ENCODE measurements around the gene CNTN5.

CNTN5 gene

DNA sequence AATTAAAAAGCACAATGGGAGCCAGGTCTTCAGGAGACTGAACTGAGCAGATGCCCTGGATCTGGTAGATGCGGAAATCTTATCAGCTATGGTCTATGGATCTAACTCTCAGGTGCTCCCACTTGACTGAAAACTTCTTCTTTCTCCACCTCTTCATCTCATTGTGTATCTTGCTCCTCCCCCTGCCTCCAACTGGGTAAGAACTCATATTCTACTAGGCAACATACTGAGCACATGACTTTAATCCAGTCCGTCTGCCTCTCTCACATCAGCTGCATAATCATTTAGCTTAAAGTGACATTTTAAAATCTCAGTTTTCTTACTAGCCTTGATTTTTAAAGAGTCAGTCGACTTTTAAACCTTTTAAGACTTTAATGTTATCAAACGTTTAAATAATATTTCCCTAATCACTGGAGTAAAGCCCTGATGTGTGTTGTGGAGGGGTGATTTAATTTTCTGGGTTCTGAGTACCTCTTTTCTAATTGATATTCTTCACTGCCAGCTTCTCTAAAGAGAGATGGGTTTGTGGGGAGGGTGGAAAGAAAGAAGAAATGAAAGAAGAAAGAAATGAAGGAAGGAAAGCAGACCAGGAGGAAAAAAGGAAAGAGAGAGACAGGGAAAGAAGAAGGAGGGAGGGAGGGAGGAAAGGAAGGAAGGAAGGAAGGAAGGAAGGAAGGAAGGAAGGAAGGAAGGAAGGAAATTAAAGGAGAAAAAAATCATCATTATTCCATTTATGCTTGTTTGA lies 1073.5 kb downstream of the CNTN5 start:
- H3K36me3 ChIP-seq (ENCODE audit: control insufficient read depth, insufficient read depth, low read length), result no peaks in the 10 kb centered on the region
- no peaks in the 10 kb centered on the region for H3K9me3 ChIP-seq (ENCODE audit: control insufficient read depth, low read length)
- no peak overlapping the region for H3K9ac ChIP-seq (ENCODE audit: low read length)
- H3K27me3 ChIP-seq (ENCODE audit: control insufficient read depth, insufficient read depth, low read length), result no peaks in the 10 kb centered on the region
- no peaks in the 10 kb centered on the region for H3K4me1 ChIP-seq (ENCODE audit: control insufficient read depth, insufficient read depth, low read length)
- no peak overlapping the region for H3K4me3 ChIP-seq (ENCODE audit: low read length)

DNA sequence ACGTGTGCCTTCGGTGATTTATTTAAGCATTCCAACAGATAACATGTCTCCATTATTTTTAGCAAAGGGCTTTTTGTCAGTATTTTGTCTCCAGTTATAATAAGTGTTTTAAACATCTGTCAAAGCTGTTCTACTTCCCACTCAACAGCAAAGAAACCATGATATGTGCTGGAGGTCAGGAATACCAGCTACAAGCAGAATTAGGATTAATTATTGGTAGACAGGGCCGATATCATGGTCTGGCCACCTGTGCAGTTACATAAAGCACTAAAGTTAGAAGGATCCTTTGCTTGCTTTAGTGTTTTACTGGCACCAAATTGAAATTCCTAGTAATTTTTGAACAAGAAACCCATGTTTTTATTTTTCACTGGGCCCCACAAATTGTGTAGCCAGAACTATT lies 1075.1 kb downstream of the CNTN5 start:
- Histone ChIP-seq H3K9ac (ENCODE audit: low read length) (no peak overlapping the region), H3K36me3 (ENCODE audit: control insufficient read depth, insufficient read depth, low read length) (no peaks in the 10 kb centered on the region), H3K27me3 (ENCODE audit: control insufficient read depth, insufficient read depth, low read length) (no peaks in the 10 kb centered on the region), H3K4me1 (ENCODE audit: control insufficient read depth, insufficient read depth, low read length) (no peaks in the 10 kb centered on the region), H3K4me3 (ENCODE audit: low read length) (no peak overlapping the region), H3K9me3 (ENCODE audit: control insufficient read depth, low read length) (no peaks in the 10 kb centered on the region)

GRCh38 chr11:100098560-100098959 lies 1077.8 kb downstream of the CNTN5 start:
- Histone ChIP-seq H3K4me3 (ENCODE audit: low read length) (no peak overlapping the region), H3K4me1 (ENCODE audit: control insufficient read depth, insufficient read depth, low read length) (no peaks in the 10 kb centered on the region), H3K36me3 (ENCODE audit: control insufficient read depth, insufficient read depth, low read length) (no peaks in the 10 kb centered on the region), H3K9ac (ENCODE audit: low read length) (no peak overlapping the region), H3K27me3 (ENCODE audit: control insufficient read depth, insufficient read depth, low read length) (no peaks in the 10 kb centered on the region), H3K9me3 (ENCODE audit: control insufficient read depth, low read length) (no peaks in the 10 kb centered on the region)

DNA sequence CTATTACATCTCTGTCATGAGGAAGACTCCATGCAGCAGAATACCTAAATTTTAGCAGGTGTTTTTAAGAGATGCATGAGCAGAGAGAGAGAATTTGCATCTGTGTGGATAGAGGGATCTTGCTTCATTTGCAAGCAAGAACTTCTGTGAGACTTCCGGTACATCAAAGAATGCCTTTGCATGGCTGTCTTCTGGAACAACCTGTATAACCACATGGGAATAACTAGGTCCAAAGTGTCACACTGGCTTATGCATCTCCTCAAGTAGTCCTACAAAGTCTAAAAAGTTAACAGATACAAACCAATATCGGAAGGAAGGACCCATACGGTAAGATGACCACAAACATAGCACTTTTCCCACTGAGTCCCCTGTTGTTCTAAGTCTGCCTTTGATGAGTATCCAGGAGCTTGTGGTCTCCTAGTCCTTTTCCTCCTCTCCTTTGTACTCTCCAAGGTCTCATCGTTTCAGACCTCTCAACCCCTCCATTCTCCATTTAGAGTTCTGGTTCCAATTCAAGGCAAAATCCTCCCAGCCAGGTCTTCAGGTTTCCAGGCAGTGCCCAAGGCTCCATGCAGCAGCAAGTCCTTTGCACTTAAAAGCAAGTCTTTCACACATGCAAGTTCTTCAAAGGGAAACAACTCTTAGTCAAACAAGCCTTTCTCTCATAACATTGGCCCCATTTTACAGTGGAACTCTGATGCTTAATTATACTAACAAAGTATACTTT lies 1084.7 kb downstream of the CNTN5 start:
- no peaks in the 10 kb centered on the region for H3K36me3 ChIP-seq (ENCODE audit: control insufficient read depth, insufficient read depth, low read length)
- no peaks in the 10 kb centered on the region for H3K27me3 ChIP-seq (ENCODE audit: control insufficient read depth, insufficient read depth, low read length)
- no peak overlapping the region for H3K4me3 ChIP-seq (ENCODE audit: low read length)
- H3K4me1 ChIP-seq (ENCODE audit: control insufficient read depth, insufficient read depth, low read length), result no peaks in the 10 kb centered on the region
- H3K9ac ChIP-seq (ENCODE audit: low read length), result no peak overlapping the region
- H3K9me3 ChIP-seq (ENCODE audit: control insufficient read depth, low read length), result no peaks in the 10 kb centered on the region

GRCh38 chr11:100105982-100106358 lies 1085.2 kb downstream of the CNTN5 start:
- H3K4me1 ChIP-seq (ENCODE audit: control insufficient read depth, insufficient read depth, low read length), result no peaks in the 10 kb centered on the region
- H3K4me3 ChIP-seq (ENCODE audit: low read length), result no peak overlapping the region
- no peak overlapping the region for H3K9ac ChIP-seq (ENCODE audit: low read length)
- no peaks in the 10 kb centered on the region for H3K9me3 ChIP-seq (ENCODE audit: control insufficient read depth, low read length)
- H3K27me3 ChIP-seq (ENCODE audit: control insufficient read depth, insufficient read depth, low read length), result no peaks in the 10 kb centered on the region
- no peaks in the 10 kb centered on the region for H3K36me3 ChIP-seq (ENCODE audit: control insufficient read depth, insufficient read depth, low read length)

DNA sequence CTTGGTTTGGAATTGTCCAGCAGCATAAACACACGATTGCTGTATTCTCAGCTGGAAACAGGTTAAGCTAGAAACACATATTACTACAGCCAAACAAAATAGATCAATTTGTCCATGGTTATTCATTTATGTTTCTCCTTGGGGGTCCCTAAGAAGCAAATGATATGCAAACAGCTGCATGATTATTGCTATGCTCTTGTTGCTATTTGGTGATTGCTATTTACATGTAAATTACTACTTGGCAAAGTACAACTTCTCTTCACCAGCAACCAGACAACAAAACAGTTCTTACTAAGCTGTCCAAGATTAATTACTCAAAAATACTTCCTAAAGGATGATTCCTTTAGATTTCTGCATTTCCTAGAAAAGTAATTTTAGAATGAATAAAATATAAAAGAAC lies 1098.4 kb downstream of the CNTN5 start:
- Histone ChIP-seq H3K9ac (ENCODE audit: low read length) (no peak overlapping the region), H3K36me3 (ENCODE audit: control insufficient read depth, insufficient read depth, low read length) (no peaks in the 10 kb centered on the region), H3K27me3 (ENCODE audit: control insufficient read depth, insufficient read depth, low read length) (no peaks in the 10 kb centered on the region), H3K4me3 (ENCODE audit: low read length) (no peak overlapping the region), H3K4me1 (ENCODE audit: control insufficient read depth, insufficient read depth, low read length) (no peaks in the 10 kb centered on the region), H3K9me3 (ENCODE audit: control insufficient read depth, low read length) (no peaks in the 10 kb centered on the region)

DNA sequence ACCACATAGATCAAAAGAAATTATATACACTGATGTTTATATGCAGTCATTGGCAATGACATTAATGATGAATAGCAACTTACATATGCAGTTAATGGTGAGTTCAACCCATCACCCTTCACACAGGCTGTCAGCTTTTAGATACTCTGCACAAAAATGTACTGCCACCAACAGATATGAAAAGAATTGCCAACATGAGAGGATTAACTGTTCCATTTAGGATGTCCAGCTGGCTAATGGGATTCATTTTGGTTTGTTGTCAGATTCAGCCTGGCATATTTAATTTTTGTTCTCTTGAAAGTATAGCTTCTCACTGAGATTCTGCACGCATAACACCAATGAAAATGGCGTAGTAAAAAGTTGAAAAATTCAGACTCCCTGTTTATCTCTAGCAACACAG lies 1112.4 kb downstream of the CNTN5 start:
- no peaks in the 10 kb centered on the region for H3K4me1 ChIP-seq (ENCODE audit: control insufficient read depth, insufficient read depth, low read length)
- no peak overlapping the region for H3K4me3 ChIP-seq (ENCODE audit: low read length)
- no peaks in the 10 kb centered on the region for H3K27me3 ChIP-seq (ENCODE audit: control insufficient read depth, insufficient read depth, low read length)
- no peaks in the 10 kb centered on the region for H3K9me3 ChIP-seq (ENCODE audit: control insufficient read depth, low read length)
- no peaks in the 10 kb centered on the region for H3K36me3 ChIP-seq (ENCODE audit: control insufficient read depth, insufficient read depth, low read length)
- no peak overlapping the region for H3K9ac ChIP-seq (ENCODE audit: low read length)

DNA sequence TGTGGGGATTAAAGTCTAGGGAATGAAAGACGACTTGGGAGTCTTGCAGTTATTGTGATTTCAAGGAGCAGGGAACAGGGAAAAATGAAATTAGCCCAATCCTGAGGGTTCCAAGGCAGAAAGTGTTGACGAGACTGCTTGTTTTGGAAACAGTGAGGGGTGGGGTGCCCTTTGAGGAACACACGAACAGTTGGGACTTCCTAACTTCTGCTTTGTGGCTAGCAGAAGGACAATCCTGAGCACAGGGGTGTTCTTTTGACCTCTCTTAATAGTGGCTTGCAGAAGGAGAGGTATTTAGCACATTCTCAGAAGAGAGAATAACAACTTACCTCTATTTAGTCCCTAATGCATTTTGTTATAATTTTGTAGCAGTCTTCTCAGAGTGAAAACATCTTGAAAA lies 1120.5 kb downstream of the CNTN5 start:
- Histone ChIP-seq H3K27me3 (ENCODE audit: control insufficient read depth, insufficient read depth, low read length) (no peaks in the 10 kb centered on the region), H3K36me3 (ENCODE audit: control insufficient read depth, insufficient read depth, low read length) (no peaks in the 10 kb centered on the region), H3K9me3 (ENCODE audit: control insufficient read depth, low read length) (no peaks in the 10 kb centered on the region)

DNA sequence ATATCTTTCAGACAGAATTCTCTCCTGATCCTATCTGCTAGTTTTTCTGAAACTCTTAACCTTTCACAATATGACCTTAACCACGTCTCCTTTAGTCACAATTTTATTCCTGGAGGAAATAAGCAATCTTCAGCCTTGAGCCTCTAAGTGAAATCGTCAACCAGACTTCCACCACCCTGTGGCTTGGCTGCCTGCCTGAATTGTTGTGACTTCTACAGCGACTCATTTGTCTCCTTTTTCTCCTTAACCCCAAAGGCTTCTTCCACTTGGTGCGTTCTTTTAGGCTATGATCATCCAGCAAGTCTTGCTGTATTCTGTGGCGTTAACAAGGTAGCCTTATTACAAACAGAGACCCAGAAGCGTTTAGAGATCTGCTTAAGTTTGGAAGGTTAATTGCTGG lies 1131.2 kb downstream of the CNTN5 start:
- no peaks in the 10 kb centered on the region for H3K4me1 ChIP-seq (ENCODE audit: control insufficient read depth, insufficient read depth, low read length)
- no peaks in the 10 kb centered on the region for H3K36me3 ChIP-seq (ENCODE audit: control insufficient read depth, insufficient read depth, low read length)
- no peaks in the 10 kb centered on the region for H3K9me3 ChIP-seq (ENCODE audit: control insufficient read depth, low read length)
- H3K27me3 ChIP-seq (ENCODE audit: control insufficient read depth, insufficient read depth, low read length), result no peaks in the 10 kb centered on the region
- H3K9ac ChIP-seq (ENCODE audit: low read length), result no peak overlapping the region
- H3K4me3 ChIP-seq (ENCODE audit: low read length), result no peak overlapping the region

More for the DNA sequence above, 1120.5 kb downstream of the CNTN5 start:
- Histone ChIP-seq H3K9ac (ENCODE audit: low read length) (no peak overlapping the region), H3K4me3 (ENCODE audit: low read length) (no peak overlapping the region), H3K4me1 (ENCODE audit: control insufficient read depth, insufficient read depth, low read length) (no peaks in the 10 kb centered on the region)

GRCh38 chr11:100152766-100153165 lies 1132.0 kb downstream of the CNTN5 start:
- no peaks in the 10 kb centered on the region for H3K9me3 ChIP-seq (ENCODE audit: control insufficient read depth, low read length)
- H3K36me3 ChIP-seq (ENCODE audit: control insufficient read depth, insufficient read depth, low read length), result no peaks in the 10 kb centered on the region
- H3K4me3 ChIP-seq (ENCODE audit: low read length), result no peak overlapping the region
- no peaks in the 10 kb centered on the region for H3K4me1 ChIP-seq (ENCODE audit: control insufficient read depth, insufficient read depth, low read length)
- no peaks in the 10 kb centered on the region for H3K27me3 ChIP-seq (ENCODE audit: control insufficient read depth, insufficient read depth, low read length)
- H3K9ac ChIP-seq (ENCODE audit: low read length), result no peak overlapping the region

DNA sequence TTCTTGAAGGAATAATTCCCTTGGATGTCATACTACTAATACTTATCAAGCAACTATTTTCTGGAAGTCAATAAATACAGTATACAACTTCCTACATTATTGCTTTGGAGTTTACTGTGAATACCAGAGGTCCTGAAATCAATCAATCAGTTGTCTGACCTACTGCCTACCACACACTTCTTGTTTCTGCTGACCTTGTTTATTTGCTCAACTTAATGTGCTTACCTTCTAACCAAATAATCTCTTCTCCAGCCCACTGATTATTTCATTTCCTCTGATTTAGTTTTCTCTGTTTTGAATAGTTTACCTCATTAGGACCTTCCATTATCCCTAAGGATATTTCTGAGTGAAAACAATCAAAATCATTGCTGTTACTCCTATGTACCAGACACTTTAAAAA lies 1142.7 kb downstream of the CNTN5 start:
- no peak overlapping the region for H3K4me3 ChIP-seq (ENCODE audit: low read length)

GRCh38 chr11:100174881-100175280 lies 1154.1 kb downstream of the CNTN5 start:
- no peak overlapping the region for H3K4me3 ChIP-seq (ENCODE audit: low read length)

More for the DNA sequence above, 1142.7 kb downstream of the CNTN5 start:
- no peaks in the 10 kb centered on the region for H3K36me3 ChIP-seq (ENCODE audit: control insufficient read depth, insufficient read depth, low read length)
- no peaks in the 10 kb centered on the region for H3K27me3 ChIP-seq (ENCODE audit: control insufficient read depth, insufficient read depth, low read length)
- H3K9me3 ChIP-seq (ENCODE audit: control insufficient read depth, low read length), result no peaks in the 10 kb centered on the region
- no peaks in the 10 kb centered on the region for H3K4me1 ChIP-seq (ENCODE audit: control insufficient read depth, insufficient read depth, low read length)
- H3K9ac ChIP-seq (ENCODE audit: low read length), result no peak overlapping the region

More at GRCh38 chr11:100174881-100175280, 1154.1 kb downstream of the CNTN5 start:
- Histone ChIP-seq H3K36me3 (ENCODE audit: control insufficient read depth, insufficient read depth, low read length) (no peaks in the 10 kb centered on the region), H3K4me1 (ENCODE audit: control insufficient read depth, insufficient read depth, low read length) (no peaks in the 10 kb centered on the region), H3K9ac (ENCODE audit: low read length) (no peak overlapping the region), H3K9me3 (ENCODE audit: control insufficient read depth, low read length) (no peaks in the 10 kb centered on the region), H3K27me3 (ENCODE audit: control insufficient read depth, insufficient read depth, low read length) (no peaks in the 10 kb centered on the region)

All from mucosa of stomach (tissue), 1 donor.